H1 (cell line): Measurements from ENCODE around the gene QRICH1. TPM values are rescaled to one million over a fixed set of nuclear protein-coding genes. Genes with fewer than 3 reads are reported as not detected.

Experiments used
- CTCF ChIA-PET: fragments of 300-600 bp; sonication (Branson Sonifier 250); formaldehyde crosslinking; loops from one replicate; lab custom pipeline; 2021; ENCODE audit not compliant: partially characterized antibody; lab: Charles Lee
- POLR2A ChIA-PET: fragments of 300-600 bp; sonication (Branson Sonifier 250); formaldehyde crosslinking; loops from one replicate; lab custom pipeline; 2021; ENCODE audit warnings: inconsistent platforms; ENCODE audit not compliant: partially characterized antibody; lab: Charles Lee
- DNase-seq, 2 experiments: peaks; one replicate each; pipeline versions ENCODE4 v3.0.0 to v3.0.0-alpha.2; 2010 to 2022; ENCODE audit warnings: low spot score in 2 of 2, low read depth in 1 of 2, mixed read lengths in 1 of 2
- FAIRE-seq: peaks from 2 replicates; lab custom pipeline; 2011; peaks lifted over from hg19 to GRCh38; lab: Jason Lieb, UNC
- H2AFZ ChIP-seq: 2 replicates; pipeline ENCODE4 v1.8.1; 2012; ENCODE audit warnings: low read length, inconsistent platforms
- H2AK5ac ChIP-seq: 2 replicates; pipeline ENCODE4 v1.6.1; 2013; ENCODE audit warnings: low read depth, low read length
- H2BK120ac ChIP-seq: replicated peaks from 2 replicates; pipeline ENCODE3; 2013; ENCODE audit warnings: low read depth, low read length, inconsistent platforms
- H2BK12ac ChIP-seq: 2 replicates; pipeline ENCODE4 v1.6.1; 2013; ENCODE audit warnings: low read depth, low read length
- H2BK15ac ChIP-seq: 2 replicates; pipeline ENCODE4 v1.6.1; 2013; ENCODE audit warnings: low read length
- H2BK20ac ChIP-seq: 2 replicates; pipeline ENCODE4 v1.6.1; 2013; ENCODE audit warnings: low read length
- H2BK5ac ChIP-seq: 2 replicates; pipeline ENCODE4 v1.6.1; 2013; ENCODE audit warnings: low read depth, low read length
- H3K14ac ChIP-seq: 2 replicates; pipeline ENCODE4 v1.6.1; 2013; ENCODE audit warnings: inconsistent platforms; ENCODE audit not compliant: insufficient read length
- H3K18ac ChIP-seq: 2 replicates; pipeline ENCODE4 v1.6.1; 2013; ENCODE audit warnings: low read length; ENCODE audit errors: extremely low read depth
- H3K23ac ChIP-seq: 2 replicates; pipeline ENCODE4 v1.6.1; 2013; ENCODE audit warnings: inconsistent platforms; ENCODE audit not compliant: insufficient read length
- H3K23me2 ChIP-seq: 2 replicates; pipeline ENCODE4 v1.6.1; 2013; ENCODE audit warnings: low read depth, low read length
- H3K27ac ChIP-seq: 2 replicates; pipeline ENCODE4 v1.6.1; 2011; ENCODE audit warnings: low read depth, low read length, inconsistent platforms
- H3K27me3 ChIP-seq, 4 experiments: replicated peaks in 1 of 4; 1 replicate in 1 of 4; 2 replicates in 3 of 4; pipeline versions ENCODE4 v1.6.1 to v1.8.1; 2011 to 2013; ENCODE audit warnings: low read length in 3 of 4, mild to moderate bottlenecking in 3 of 4, inconsistent platforms in 2 of 4, mixed read lengths in 2 of 4, moderate library complexity in 1 of 4; ENCODE audit not compliant: control insufficient read depth in 3 of 4, insufficient read depth in 3 of 4; ENCODE audit errors: extremely low read depth in 1 of 4
- H3K36me3 ChIP-seq, 4 experiments: 2 replicates each; pipeline versions ENCODE4 v1.6.1 to v1.8.1; 2011 to 2013; ENCODE audit warnings: mild to moderate bottlenecking in 4 of 4, low read length in 3 of 4, moderate library complexity in 2 of 4, control low read depth in 1 of 4, inconsistent platforms in 1 of 4; ENCODE audit not compliant: insufficient read depth in 4 of 4, control insufficient read depth in 2 of 4
- H3K4ac ChIP-seq: replicated peaks from 2 replicates; pipeline ENCODE3; 2013; ENCODE audit warnings: low read length, low read depth, mixed read lengths, inconsistent platforms; ENCODE audit not compliant: insufficient read length
- H3K4me1 ChIP-seq, 4 experiments: replicated peaks in 1 of 4; 1 replicate in 1 of 4; 2 replicates in 3 of 4; pipeline versions ENCODE4 v1.6.1 to v1.8.1; 2011 to 2013; ENCODE audit warnings: low read length in 3 of 4, inconsistent platforms in 2 of 4, mixed read lengths in 1 of 4; ENCODE audit not compliant: insufficient read depth in 4 of 4, control insufficient read depth in 3 of 4
- H3K4me2 ChIP-seq, 2 experiments: 2 replicates each; pipeline versions ENCODE4 v1.6.1 to v1.8.1; 2011 to 2013; ENCODE audit warnings: low read depth in 2 of 2, low read length in 2 of 2, control low read depth in 1 of 2, inconsistent platforms in 1 of 2, mild to moderate bottlenecking in 1 of 2; ENCODE audit not compliant: insufficient read depth in 1 of 2
- H3K4me3 ChIP-seq, 4 experiments: fragments of 200-600, 300-600 bp in 1 of 4; sonication (generic), shearing (Covaris generic), sonication (Bioruptor Twin) in 1 of 4; 2 replicates each; pipeline versions ENCODE4 v1.5.1 to v1.8.1; 2011 to 2016; ENCODE audit warnings: low read length in 4 of 4, low read depth in 3 of 4, control low read depth in 2 of 4, inconsistent platforms in 2 of 4, mild to moderate bottlenecking in 2 of 4, mixed read lengths in 1 of 4, moderate library complexity in 1 of 4; ENCODE audit not compliant: insufficient read depth in 2 of 4; ENCODE audit errors: extremely low read depth in 1 of 4
- H3K56ac ChIP-seq: replicated peaks from 2 replicates; pipeline ENCODE3; 2013; ENCODE audit warnings: low read depth, mild to moderate bottlenecking, mixed read lengths, low read length, inconsistent platforms; ENCODE audit not compliant: insufficient read length
- H3K79me1 ChIP-seq: 2 replicates; pipeline ENCODE4 v1.6.1; 2013; ENCODE audit warnings: low read depth, low read length, control low read depth
- H3K79me2 ChIP-seq, 2 experiments: 2 replicates each; pipeline versions ENCODE4 v1.6.1 to v1.8.1; 2012 to 2013; ENCODE audit warnings: low read length in 2 of 2, mild to moderate bottlenecking in 2 of 2, inconsistent platforms in 1 of 2; ENCODE audit not compliant: insufficient read depth in 2 of 2, control insufficient read depth in 1 of 2
- H3K9ac ChIP-seq, 4 experiments: replicated peaks in 1 of 4; 1 replicate in 1 of 4; 2 replicates in 3 of 4; pipeline versions ENCODE4 v1.6.1 to v1.8.1; 2011 to 2013; ENCODE audit warnings: low read depth in 3 of 4, low read length in 3 of 4, control low read depth in 2 of 4, mild to moderate bottlenecking in 2 of 4, moderate library complexity in 2 of 4, inconsistent platforms in 1 of 4; ENCODE audit errors: extremely low read depth in 1 of 4
- H3K9me3 ChIP-seq, 2 experiments: 2 replicates each; pipeline versions ENCODE4 v1.6.1 to v1.8.1; 2012 to 2013; ENCODE audit warnings: mild to moderate bottlenecking in 2 of 2, moderate library complexity in 2 of 2, control low read depth in 1 of 2, inconsistent platforms in 1 of 2, low read depth in 1 of 2, low read length in 1 of 2, mixed read lengths in 1 of 2; ENCODE audit not compliant: insufficient read depth in 2 of 2
- H4K20me1 ChIP-seq, 2 experiments: replicated peaks in 1 of 2; 2 replicates each; pipeline versions ENCODE3 to v1.8.1; 2011 to 2013; ENCODE audit warnings: inconsistent platforms in 2 of 2, low read length in 2 of 2, mild to moderate bottlenecking in 1 of 2; ENCODE audit not compliant: insufficient read depth in 2 of 2, control insufficient read depth in 1 of 2
- H4K5ac ChIP-seq: 2 replicates; pipeline ENCODE4 v1.6.1; 2013; ENCODE audit warnings: low read length, low read depth, mixed read lengths, inconsistent platforms; ENCODE audit not compliant: insufficient read length
- H4K8ac ChIP-seq: 2 replicates; pipeline ENCODE4 v1.8.0; 2013; ENCODE audit warnings: mild to moderate bottlenecking, moderate library complexity, low read length, inconsistent platforms; ENCODE audit not compliant: insufficient read depth; ENCODE audit errors: extremely low read depth
- H4K91ac ChIP-seq: replicated peaks from 2 replicates; pipeline ENCODE3; 2013; ENCODE audit warnings: low read length, mixed read lengths, inconsistent platforms; ENCODE audit not compliant: insufficient read length
- WGBS, 2 experiments: shearing (Covaris generic) in 1 of 2; methylation state at CpG; one replicate each; pipeline versions ENCODE4 v1.1.6 to v1.1.7; 2013 to 2015; ENCODE audit warnings: low lambda C conversion rate in 2 of 2, mixed read lengths in 2 of 2, inconsistent platforms in 1 of 2, low coverage in 1 of 2, missing lambda C conversion rate in 1 of 2; ENCODE audit not compliant: insufficient replicate concordance in 2 of 2, insufficient coverage in 1 of 2, insufficient read length in 1 of 2; ENCODE audit errors: extremely low coverage in 1 of 2, missing lambda C conversion rate in 1 of 2; 5-methylcytosine and 5-hydroxymethylcytosine counted together
- polyA plus RNA-seq, 7 experiments: library from polyadenylated mRNA; depleted of rRNA in 3 of 7; stranded (reverse) in 5 of 7; unstranded in 2 of 7; fragments of >200 nt in 5 of 7; fragments of 200-250 nt in 2 of 7; gene quantifications; 1 replicate in 5 of 7; 2 replicates in 1 of 7; 4 replicates in 1 of 7; pipeline versions ENCODE4 v1.2.1 to v1.2.3, GENCODE V29; 2011 to 2013; ENCODE audit warnings: missing spikeins in 2 of 7, mixed read lengths in 2 of 7
- total RNA-seq: library from RNA; stranded (reverse); fragmentation: NEBNext Ultra II Directional; extraction: Animal tissue kit (Norgen Biotek cat#: 25700); gene quantifications from 2 replicates; pipeline ENCODE4 v1.2.1, GENCODE V29; 2021

The QRICH1 gene
- total and polyA plus RNA-seq, 2 of the 8 experiments (the other 6 are each of a cell fraction or from before 2014, with no cell fraction given): 128 to 142 TPM

GRCh38 chr3:49005998-49006397 is 87.9 kb downstream of the QRICH1 start:
- Histone ChIP-seq H2BK20ac (no peak overlapping the region), H2AFZ (no peak overlapping the region), H3K23me2 (peaks cover 12% of the 10 kb centered on the region), H4K20me1 (peaks cover 7 to 12% of the 10 kb centered on the region in 2 experiments), H2AK5ac (0 out of 2 replicates have a peak overlapping the region, but pooled peaks have one; percentile 57), H3K18ac (no peak overlapping the region), H2BK5ac (no peak overlapping the region), H4K91ac (peak overlapping the region; percentile 79), H3K4me2 (peak overlapping the region; percentile 95 to 98), H3K23ac (no peak overlapping the region), H3K27ac (no peak overlapping the region), H2BK120ac (no peak overlapping the region), H3K4ac (no peak overlapping the region), H3K27me3 (no peaks in the 10 kb centered on the region), H3K79me1 (peaks cover 7% of the 10 kb centered on the region), H4K8ac (peak overlapping the region; percentile 48; the same call in 1 of the 2 replicates), H2BK15ac (no peak overlapping the region), H3K14ac (no peak overlapping the region), H3K9ac (peak overlapping the region in 1 of 4 experiments; percentile 81; a peak in 1 of 7 replicates), H3K36me3 (peaks cover 0 to 5% (median 1%) of the 10 kb centered on the region in 4 experiments; a peak in 2 of 8 replicates), H3K56ac (no peak overlapping the region), H4K5ac (peak overlapping the region; percentile 12), H3K4me1 (peaks cover 0 to 12% (median 6%) of the 10 kb centered on the region in 4 experiments; a peak in 5 of 7 replicates), H3K9me3 (no peaks in the 10 kb centered on the region), H3K4me3 (peak overlapping the region in 2 of 4 experiments; percentile 90 to 94; a peak in 3 of 8 replicates), H2BK12ac (0 out of 2 replicates have a peak overlapping the region, but pooled peaks have one; percentile 84), H3K79me2 (peaks cover 11 to 28% of the 10 kb centered on the region in 2 experiments)
- DNase-seq: no peak
- ChIA-PET CTCF (interaction anchor here (5.0 to 24.3 kb wide), 3 partner anchors 9 to 15 kb away, joined by 36 to 467 read pairs (median 42); partner anchors contain the start of genes NDUFAF3 and P4HTM), POLR2A (interaction anchor here (1.1 to 38.8 kb wide), 7 partner anchors 4 to 343 kb away, joined by 3 to 1518 read pairs (median 25); partner anchors contain the start of genes CELSR3, DALRD3, IMPDH2 and NDUFAF3)
- WGBS, 2 experiments: 85% methylated on average over 5 of the region's 5 CpGs; no CpG with 5 or more reads in 1 of the 2 experiments
- no peak for FAIRE-seq
